KMS-11 (cell line): Measurements from ENCODE around the gene ZBTB20.

Experiments used
- H2AFZ ChIP-seq: fragments of 200-600 bp; sonication (generic); 2 replicates; pipeline ENCODE4 v1.6.1; 2016; ENCODE audit warnings: antibody characterized with exemption, mixed run types, low read depth
- H3K27ac ChIP-seq: fragments of 200-600 bp; sonication (generic); 2 replicates; pipeline ENCODE4 v1.6.1; 2016; ENCODE audit warnings: mild to moderate bottlenecking, mixed run types
- H3K27me3 ChIP-seq: fragments of 200-600 bp; sonication (generic); 2 replicates; pipeline ENCODE4 v1.6.1; 2017; ENCODE audit warnings: mild to moderate bottlenecking, low read depth, mixed run types, moderate library complexity; ENCODE audit not compliant: insufficient read depth
- H3K36me3 ChIP-seq: fragments of 200-600 bp; sonication (generic); 2 replicates; pipeline ENCODE4 v1.6.1; 2017; ENCODE audit warnings: mild to moderate bottlenecking, mixed run types; ENCODE audit not compliant: insufficient read depth
- H3K4me1 ChIP-seq: fragments of 200-600 bp; sonication (generic); 2 replicates; pipeline ENCODE4 v1.6.1; 2016; ENCODE audit warnings: mild to moderate bottlenecking, low read depth, mixed run types; ENCODE audit not compliant: poor library complexity, severe bottlenecking
- H3K4me2 ChIP-seq: fragments of 200-600 bp; sonication (generic); 2 replicates; pipeline ENCODE4 v1.7.0; 2016; ENCODE audit warnings: mild to moderate bottlenecking, mixed run types
- H3K4me3 ChIP-seq: fragments of 200-600 bp; sonication (generic); IDR thresholded peaks from 2 replicates; pipeline ENCODE4 v1.6.1; 2017; ENCODE audit warnings: low read depth, low read length, mixed read lengths; ENCODE audit not compliant: insufficient read depth
- H3K79me2 ChIP-seq: fragments of 200-600 bp; sonication (generic); 2 replicates; pipeline ENCODE4 v1.6.1; 2016; ENCODE audit warnings: low read depth, mixed run types; ENCODE audit not compliant: insufficient read depth
- H3K9ac ChIP-seq: fragments of 200-600 bp; sonication (generic); 2 replicates; pipeline ENCODE4 v1.6.1; 2016; ENCODE audit warnings: mild to moderate bottlenecking, mixed run types
- H4K20me1 ChIP-seq: fragments of 200-600 bp; sonication (generic); 2 replicates; pipeline ENCODE4 v1.6.1; 2016; ENCODE audit warnings: mild to moderate bottlenecking, mixed run types; ENCODE audit not compliant: insufficient read depth
- CTCF ChIP-seq: fragments of 200-600 bp; sonication (generic); conservative IDR thresholded peaks from 2 replicates; pipeline ENCODE4 v1.6.1; 2017; ENCODE audit warnings: low read depth, mild to moderate bottlenecking, antibody characterized with exemption, low read length, moderate library complexity, mixed read lengths

Gene ZBTB20

GRCh38 chr3:114900908-114901307, 246.2 kb downstream of the ZBTB20 start:
- Histone ChIP-seq H3K4me3 (no peak overlapping the region), H3K4me2 (peak overlapping the region; percentile 64; the same call in 1 of the 2 replicates), H3K79me2 (no peaks in the 10 kb centered on the region), H3K27me3 (no peaks in the 10 kb centered on the region), H3K4me1 (peaks cover 25% of the 10 kb centered on the region), H3K9ac (no peak overlapping the region), H3K27ac (peak overlapping the region; percentile 45; the same call in 1 of the 2 replicates), H3K36me3 (no peaks in the 10 kb centered on the region), H4K20me1 (no peaks in the 10 kb centered on the region), H2AFZ (peak overlapping the region; percentile 36)
- TF ChIP-seq CTCF: no peak

GRCh38 chr3:114899186-114899931, 247.7 kb downstream of the ZBTB20 start:
- Histone ChIP-seq H3K27ac (peak overlapping the region; percentile 66), H3K36me3 (no peaks in the 10 kb centered on the region), H3K9ac (peak overlapping the region; percentile 40), H3K4me3 (no peak overlapping the region), H3K27me3 (no peaks in the 10 kb centered on the region), H4K20me1 (no peaks in the 10 kb centered on the region), H2AFZ (peak overlapping the region; percentile 62), H3K79me2 (no peaks in the 10 kb centered on the region), H3K4me1 (peaks cover 25% of the 10 kb centered on the region), H3K4me2 (peak overlapping the region; percentile 64)
- TF ChIP-seq CTCF: no peak

GRCh38 chr3:114896978-114897377, 250.1 kb downstream of the ZBTB20 start:
- no peak overlapping the region for H3K4me2 ChIP-seq
- no peaks in the 10 kb centered on the region for H3K27me3 ChIP-seq
- H2AFZ ChIP-seq: no peak overlapping the region
- no peak overlapping the region for H3K4me3 ChIP-seq
- TF ChIP-seq CTCF: no peak
- H3K79me2 ChIP-seq: no peaks in the 10 kb centered on the region
- H3K27ac ChIP-seq: no peak overlapping the region
- H4K20me1 ChIP-seq: no peaks in the 10 kb centered on the region
- peaks cover 25% of the 10 kb centered on the region for H3K4me1 ChIP-seq
- no peaks in the 10 kb centered on the region for H3K36me3 ChIP-seq
- H3K9ac ChIP-seq: no peak overlapping the region

GRCh38 chr3:114893361-114893760, 253.7 kb downstream of the ZBTB20 start:
- no peak overlapping the region for H3K27ac ChIP-seq

More at GRCh38 chr3:114893361-114893760, 253.7 kb downstream of the ZBTB20 start:
- TF ChIP-seq CTCF: no peak
- Histone ChIP-seq H2AFZ (no peak overlapping the region), H3K27me3 (no peaks in the 10 kb centered on the region), H3K4me2 (no peak overlapping the region), H3K36me3 (no peaks in the 10 kb centered on the region), H3K4me3 (no peak overlapping the region), H3K79me2 (no peaks in the 10 kb centered on the region), H3K4me1 (no peaks in the 10 kb centered on the region), H4K20me1 (no peaks in the 10 kb centered on the region), H3K9ac (no peak overlapping the region)
